K562 (cell line): Measurements from ENCODE around the gene ECSIT. TPM values are rescaled to one million over a fixed set of nuclear protein-coding genes. Genes with fewer than 3 reads are reported as not detected.

Experiments
- BCLAF1 ChIP-seq, 2 experiments: fragments of 450-650 bp in 1 of 2; IDR thresholded peaks; 2 replicates each; pipeline ENCODE4 v1.6.1; 2011 to 2017; ENCODE audit warnings: low read depth in 2 of 2, antibody characterized with exemption in 1 of 2, borderline replicate concordance in 1 of 2, low read length in 1 of 2, mild to moderate bottlenecking in 1 of 2, mixed read lengths in 1 of 2; ENCODE audit not compliant: control insufficient read depth in 1 of 2
- CREB1 ChIP-seq, 2 experiments: sonication (generic) in 1 of 2; formaldehyde crosslinking in 1 of 2; IDR thresholded peaks; 2 replicates each; pipeline versions ENCODE4 v1.6.1 to v1.8.0; 2012 to 2022; ENCODE audit warnings: inconsistent platforms in 1 of 2, mild to moderate bottlenecking in 1 of 2, missing genetic modification reagents in 1 of 2, moderate library complexity in 1 of 2
- CTBP1 ChIP-seq: fragments of 450-650 bp; IDR thresholded peaks from 2 replicates; pipeline ENCODE4 v1.6.1; 2016; ENCODE audit warnings: borderline replicate concordance
- E2F5 ChIP-seq: sonication (generic); formaldehyde crosslinking; IDR thresholded peaks from 2 replicates; pipeline ENCODE4 v1.8.0; 2022; ENCODE audit warnings: mild to moderate bottlenecking, missing genetic modification reagents
- E2F6 ChIP-seq, 2 experiments: IDR thresholded peaks; 2 replicates each; pipeline ENCODE4 v1.6.1; 2011; ENCODE audit warnings: borderline replicate concordance in 1 of 2, control low read depth in 1 of 2, low read depth in 1 of 2, low read length in 1 of 2, mild to moderate bottlenecking in 1 of 2, mixed read lengths in 1 of 2, moderate library complexity in 1 of 2; ENCODE audit not compliant: insufficient read depth in 1 of 2, insufficient read length in 1 of 2, poor library complexity in 1 of 2, severe bottlenecking in 1 of 2; ENCODE audit errors: extremely low read depth in 1 of 2
- FOSL1 ChIP-seq: fragments of 200-800 bp; sonication (Bioruptor generic); conservative IDR thresholded peaks from 2 replicates; pipeline ENCODE4 v1.6.1; 2016; ENCODE audit warnings: missing genetic modification characterization, missing compliant biosample characterization
- GTF2E2 ChIP-seq: fragments of 200-800 bp; sonication (Bioruptor generic); IDR thresholded peaks from 2 replicates; pipeline ENCODE4 v1.6.1; 2016; ENCODE audit warnings: missing genetic modification characterization, missing compliant biosample characterization
- NFATC3 ChIP-seq: fragments of 450-650 bp; IDR thresholded peaks from 2 replicates; pipeline ENCODE4 v1.6.1; 2017; ENCODE audit warnings: mild to moderate bottlenecking
- NRF1 ChIP-seq, 2 experiments: fragments of 450-650 bp; IDR thresholded peaks in 1 of 2; conservative IDR thresholded peaks in 1 of 2; 2 replicates each; pipeline ENCODE4 v1.6.1; 2014; ENCODE audit warnings: mild to moderate bottlenecking in 2 of 2
- RCOR1 ChIP-seq, 2 experiments: IDR thresholded peaks; 2 replicates each; pipeline ENCODE4 v1.6.1; 2012; ENCODE audit warnings: low read depth in 2 of 2, low read length in 2 of 2, borderline replicate concordance in 1 of 2, improper control_type of control experiment in 1 of 2
- SIN3A ChIP-seq, 2 experiments: fragments of 150-350 bp in 1 of 2; IDR thresholded peaks; 2 replicates each; pipeline ENCODE4 v1.6.1; 2011 to 2016; ENCODE audit warnings: borderline replicate concordance in 2 of 2, low read depth in 2 of 2, low read length in 2 of 2, mild to moderate bottlenecking in 2 of 2, moderate library complexity in 2 of 2; ENCODE audit not compliant: control insufficient read depth in 1 of 2
- SMARCA4 ChIP-seq: fragments of 450-650 bp; IDR thresholded peaks from 2 replicates; pipeline ENCODE4 v1.6.1; 2016
- SMC3 ChIP-seq: conservative IDR thresholded peaks from 2 replicates; pipeline ENCODE4 v1.6.1; 2011; ENCODE audit warnings: low read depth, low read length, improper control_type of control experiment; ENCODE audit not compliant: insufficient read depth
- SRF ChIP-seq, 2 experiments: fragments of 250-450, 450-650 bp in 1 of 2; sonication (Bioruptor Pico) in 1 of 2; sonication (generic) in 1 of 2; formaldehyde crosslinking; IDR thresholded peaks; 2 replicates each; pipeline versions ENCODE4 v1.5.0 to v1.5.1; 2020 to 2022; ENCODE audit warnings: mild to moderate bottlenecking in 1 of 2, missing genetic modification reagents in 1 of 2
- THAP7 ChIP-seq: fragments of 250-450 bp; sonication (Bioruptor Pico); IDR thresholded peaks from 2 replicates; pipeline ENCODE4 v1.5.0; 2021
- ZNF134 ChIP-seq: fragments of 250-450 bp; sonication (Bioruptor Pico); conservative IDR thresholded peaks from 2 replicates; pipeline ENCODE4 v1.4.0; 2020
- ZNF277 ChIP-seq: fragments of 250-450 bp; sonication (Bioruptor Pico); IDR thresholded peaks from 2 replicates; pipeline ENCODE4 v1.8.0; 2022; ENCODE audit warnings: inconsistent platforms, mild to moderate bottlenecking, moderate library complexity, borderline replicate concordance
- ZNF3 ChIP-seq: fragments of 250-450 bp; sonication (Bioruptor Pico); IDR thresholded peaks from 2 replicates; pipeline ENCODE4 v1.5.0; 2021; ENCODE audit warnings: mild to moderate bottlenecking, moderate library complexity
- polyA plus RNA-seq, 8 experiments: library from polyadenylated mRNA; depleted of rRNA in 4 of 8; stranded (reverse) in 5 of 8; unstranded in 3 of 8; fragments of >200 nt; fragmentation: Nextera tagmentation in 2 of 8; fragmentation: Illumina TruSeq in 1 of 8; extraction: Ambion mirVana in 2 of 8; extraction: Trizol in 1 of 8; gene quantifications; 2 replicates each; pipeline versions ENCODE4 v1.2.1 to v1.2.3, GENCODE V29; 2011 to 2014; ENCODE audit warnings: inconsistent platforms in 1 of 8, missing spikeins in 1 of 8
- total RNA-seq, 7 experiments: library from RNA; depleted of rRNA in 6 of 7; stranded (reverse); fragments of >200 nt in 6 of 7; fragmentation: Illumina TruSeq in 2 of 7; extraction: Trizol in 2 of 7; gene quantifications; 2 replicates each; pipeline versions ENCODE4 v1.2.1 to v1.2.3, GENCODE V29; 2011 to 2021; ENCODE audit warnings: low replicate concordance in 1 of 7

The ECSIT gene
- total and polyA plus RNA-seq, 9 of the 15 experiments (the other 6 are each of a cell fraction or from before 2014, with no cell fraction given), result 1.1 to 82.5 (median 43.9) TPM

GRCh38 chr19:11481534-11482383 is 47.2 kb downstream of the ECSIT start (continued):
- TF ChIP-seq CTBP1 (peak; percentile 94), THAP7 (CRISPR knock-in tag) (no peak), NRF1 (conservative IDR thresholded peaks at IDR 0.05 in 1 of 2, IDR thresholded peaks at IDR 0.05 in 1 of 2) (peak; percentile 80 to 82), GTF2E2 (tag) (no peak), NFATC3 (no peak), SIN3A (IDR thresholded peaks at IDR 0.05; ENCODE audit: borderline replicate concordance in 2 of 2, control insufficient read depth in 1 of 2, low read depth in 2 of 2, low read length in 2 of 2) (peak in 1 of 2 experiments; percentile 78; a peak in 1 of 4 replicates), BCLAF1 (IDR thresholded peaks at IDR 0.05; ENCODE audit: borderline replicate concordance in 1 of 2, control insufficient read depth in 1 of 2, low read depth in 2 of 2, low read length in 1 of 2) (no peak), E2F5 (CRISPR knock-in tag) (no peak), ZNF3 (CRISPR knock-in tag) (no peak), FOSL1 (tag) (no peak), ZNF277 (CRISPR knock-in tag) (no peak), E2F6 (IDR thresholded peaks at IDR 0.05; ENCODE audit: borderline replicate concordance in 1 of 2, extremely low read depth in 1 of 2, insufficient read depth in 1 of 2, insufficient read length in 1 of 2, low read depth in 1 of 2, low read length in 1 of 2, poor library complexity in 1 of 2, severe bottlenecking in 1 of 2) (peak; percentile 63 to 86), SMARCA4 (no peak), ZNF134 (CRISPR knock-in tag) (no peak), SMC3 (no peak), CREB1 (IDR thresholded peaks at IDR 0.05) (0 out of 2 replicates have a peak, but pooled peaks have one; percentile 42), CREB1 (CRISPR knock-in tag; IDR thresholded peaks at IDR 0.05) (no peak), RCOR1 (IDR thresholded peaks at IDR 0.05; ENCODE audit: borderline replicate concordance in 1 of 2, low read depth in 2 of 2, low read length in 2 of 2) (peak in 1 of 2 experiments; percentile 93; a peak in 3 of 4 replicates), SRF (CRISPR knock-in tag; IDR thresholded peaks at IDR 0.05) (no peak; a peak in 1 of 4 replicates)
